K562 (cell line): Measurements from ENCODE around the gene GLYATL1B. TPM values are rescaled to one million over a fixed set of nuclear protein-coding genes. Genes with fewer than 3 reads are reported as not detected.

Source experiments
- ARHGAP35 ChIP-seq: fragments of 450-650 bp; IDR thresholded peaks from 2 replicates; pipeline ENCODE4 v1.6.1; 2018; ENCODE audit not compliant: partially characterized antibody
- BRD4 ChIP-seq: fragments of 200-600 bp; sonication (generic); IDR thresholded peaks from 2 replicates; pipeline ENCODE4 v1.6.1; 2017; ENCODE audit warnings: inconsistent platforms
- BRF1 ChIP-seq: IDR thresholded peaks from 3 replicates; pipeline ENCODE4 v1.6.1; 2011; ENCODE audit warnings: borderline replicate concordance, mild to moderate bottlenecking; ENCODE audit not compliant: insufficient read length; ENCODE audit errors: extremely low read depth
- CC2D1A ChIP-seq: fragments of 450-650 bp; IDR thresholded peaks from 2 replicates; pipeline ENCODE4 v1.6.1; 2017; ENCODE audit warnings: mild to moderate bottlenecking
- CEBPB ChIP-seq: fragments of 450-650 bp; IDR thresholded peaks from 2 replicates; pipeline ENCODE4 v1.6.1; 2016; ENCODE audit warnings: missing genetic modification characterization, missing compliant biosample characterization
- DDX20 ChIP-seq: fragments of 450-650 bp; IDR thresholded peaks from 2 replicates; pipeline ENCODE4 v1.6.1; 2016; ENCODE audit warnings: missing genetic modification characterization, low read depth, mild to moderate bottlenecking, missing compliant biosample characterization, moderate library complexity
- ESRRB ChIP-seq: fragments of 250-450 bp; sonication (Bioruptor Pico); IDR thresholded peaks from 2 replicates; pipeline ENCODE4 v1.5.0; 2020; ENCODE audit warnings: mild to moderate bottlenecking, moderate library complexity, borderline replicate concordance
- FOXK2 ChIP-seq, 2 experiments: fragments of 450-650 bp; IDR thresholded peaks in 1 of 2; conservative IDR thresholded peaks in 1 of 2; 2 replicates each; pipeline ENCODE4 v1.6.1; 2016; ENCODE audit warnings: low read depth in 2 of 2, mild to moderate bottlenecking in 1 of 2
- FUS ChIP-seq: fragments of 200-400 bp; formaldehyde crosslinking; optimal IDR thresholded peaks from 2 replicates; pipeline ENCODE3; 2017; ENCODE audit warnings: low read depth, low read length
- GATAD2B ChIP-seq: fragments of 450-650 bp; IDR thresholded peaks from 2 replicates; pipeline ENCODE4 v1.6.1; 2017; ENCODE audit warnings: mild to moderate bottlenecking, borderline replicate concordance
- HDAC8 ChIP-seq: fragments of 450-650 bp; IDR thresholded peaks from 2 replicates; pipeline ENCODE4 v1.6.1; 2016; ENCODE audit warnings: mild to moderate bottlenecking, missing genetic modification characterization, moderate library complexity, missing compliant biosample characterization
- HNRNPUL1 ChIP-seq: fragments of 200-400 bp; formaldehyde crosslinking; IDR thresholded peaks from 2 replicates; pipeline ENCODE4 v1.6.1; 2017; ENCODE audit warnings: low read length
- IRF2 ChIP-seq: sonication (generic); formaldehyde crosslinking; IDR thresholded peaks from 2 replicates; pipeline ENCODE4 v1.8.1; 2022; ENCODE audit warnings: mild to moderate bottlenecking, missing genetic modification reagents
- NFATC3 ChIP-seq: fragments of 450-650 bp; IDR thresholded peaks from 2 replicates; pipeline ENCODE4 v1.6.1; 2017; ENCODE audit warnings: mild to moderate bottlenecking
- NR2C1 ChIP-seq, 2 experiments: fragments of 450-650 bp; IDR thresholded peaks; 2 replicates each; pipeline ENCODE4 v1.6.1; 2017; ENCODE audit warnings: mild to moderate bottlenecking in 2 of 2, antibody characterized with exemption in 1 of 2, inconsistent platforms in 1 of 2, missing compliant biosample characterization in 1 of 2, missing genetic modification characterization in 1 of 2
- NR4A1 ChIP-seq, 2 experiments: fragments of 250-450 bp in 1 of 2; fragments of 450-650 bp in 1 of 2; sonication (Bioruptor Pico) in 1 of 2; IDR thresholded peaks; 2 replicates each; pipeline versions ENCODE4 v1.4.0 to v1.6.1; 2016 to 2020; ENCODE audit warnings: mild to moderate bottlenecking in 2 of 2, missing compliant biosample characterization in 1 of 2, missing genetic modification characterization in 1 of 2, moderate library complexity in 1 of 2
- POLR2H ChIP-seq: IDR thresholded peaks from 2 replicates; pipeline ENCODE4 v1.6.1; 2016; ENCODE audit warnings: missing genetic modification characterization, low read depth, mild to moderate bottlenecking, control low read depth, missing compliant biosample characterization, moderate library complexity
- RBM39 ChIP-seq: fragments of 200-400 bp; formaldehyde crosslinking; optimal IDR thresholded peaks from 2 replicates; pipeline ENCODE3; 2018; ENCODE audit warnings: low read depth, low read length
- SMAD4 ChIP-seq: fragments of 250-450 bp; sonication (Bioruptor Pico); conservative IDR thresholded peaks from 2 replicates; pipeline ENCODE4 v1.8.0; 2021; ENCODE audit warnings: inconsistent platforms, mild to moderate bottlenecking, moderate library complexity
- SREBF2 ChIP-seq: sonication (generic); formaldehyde crosslinking; IDR thresholded peaks from 2 replicates; pipeline ENCODE4 v1.4.0; 2020; ENCODE audit warnings: mild to moderate bottlenecking, missing genetic modification reagents
- ZC3H4 ChIP-seq: sonication (generic); formaldehyde crosslinking; IDR thresholded peaks from 2 replicates; pipeline ENCODE4 v1.9.0; 2021; ENCODE audit warnings: missing genetic modification reagents, borderline replicate concordance
- ZNF121 ChIP-seq: sonication (generic); formaldehyde crosslinking; conservative IDR thresholded peaks from 2 replicates; pipeline ENCODE4 v1.8.0; 2022; ENCODE audit warnings: missing genetic modification reagents
- ZNF197 ChIP-seq: fragments of 200-800 bp; sonication (Bioruptor generic); IDR thresholded peaks from 2 replicates; pipeline ENCODE4 v1.6.1; 2016; ENCODE audit warnings: low read depth, missing genetic modification characterization, missing compliant biosample characterization
- ZNF551 ChIP-seq: fragments of 250-450 bp; sonication (Bioruptor Pico); IDR thresholded peaks from 2 replicates; pipeline ENCODE4 v1.5.0; 2021; ENCODE audit warnings: mild to moderate bottlenecking, moderate library complexity
- ZNF77 ChIP-seq: fragments of 250-450 bp; sonication (Bioruptor Pico); IDR thresholded peaks from 2 replicates; pipeline ENCODE4 v1.5.0; 2020
- polyA plus RNA-seq, 8 experiments: library from polyadenylated mRNA; depleted of rRNA in 4 of 8; stranded (reverse) in 5 of 8; unstranded in 3 of 8; fragments of >200 nt; fragmentation: Nextera tagmentation in 2 of 8; fragmentation: Illumina TruSeq in 1 of 8; extraction: Ambion mirVana in 2 of 8; extraction: Trizol in 1 of 8; gene quantifications; 2 replicates each; pipeline versions ENCODE4 v1.2.1 to v1.2.3, GENCODE V29; 2011 to 2014; ENCODE audit warnings: inconsistent platforms in 1 of 8, missing spikeins in 1 of 8
- total RNA-seq, 7 experiments: library from RNA; depleted of rRNA in 6 of 7; stranded (reverse); fragments of >200 nt in 6 of 7; fragmentation: Illumina TruSeq in 2 of 7; extraction: Trizol in 2 of 7; gene quantifications; 2 replicates each; pipeline versions ENCODE4 v1.2.1 to v1.2.3, GENCODE V29; 2011 to 2021; ENCODE audit warnings: low replicate concordance in 1 of 7
- TF ChIP-seq, protein P1 (sequence below), 3 experiments: fragments of 200-800 bp in 1 of 3; sonication (Bioruptor generic) in 1 of 3; sonication (generic) in 1 of 3; formaldehyde crosslinking in 1 of 3; IDR thresholded peaks; 2 replicates each; pipeline versions ENCODE4 v1.6.1 to v1.8.0; 2016 to 2022; ENCODE audit warnings: mild to moderate bottlenecking in 2 of 3, missing compliant biosample characterization in 2 of 3, missing genetic modification characterization in 2 of 3, missing genetic modification reagents in 1 of 3
- TF ChIP-seq, protein P2 (sequence below): fragments of 450-650 bp; formaldehyde crosslinking; IDR thresholded peaks from 2 replicates; pipeline ENCODE4 v1.4.0; 2020; ENCODE audit warnings: mild to moderate bottlenecking

Gene GLYATL1B
- total and polyA plus RNA-seq, 9 of the 15 experiments (the other 6 are each of a cell fraction or from before 2014, with no cell fraction given), result not detected

DNA sequence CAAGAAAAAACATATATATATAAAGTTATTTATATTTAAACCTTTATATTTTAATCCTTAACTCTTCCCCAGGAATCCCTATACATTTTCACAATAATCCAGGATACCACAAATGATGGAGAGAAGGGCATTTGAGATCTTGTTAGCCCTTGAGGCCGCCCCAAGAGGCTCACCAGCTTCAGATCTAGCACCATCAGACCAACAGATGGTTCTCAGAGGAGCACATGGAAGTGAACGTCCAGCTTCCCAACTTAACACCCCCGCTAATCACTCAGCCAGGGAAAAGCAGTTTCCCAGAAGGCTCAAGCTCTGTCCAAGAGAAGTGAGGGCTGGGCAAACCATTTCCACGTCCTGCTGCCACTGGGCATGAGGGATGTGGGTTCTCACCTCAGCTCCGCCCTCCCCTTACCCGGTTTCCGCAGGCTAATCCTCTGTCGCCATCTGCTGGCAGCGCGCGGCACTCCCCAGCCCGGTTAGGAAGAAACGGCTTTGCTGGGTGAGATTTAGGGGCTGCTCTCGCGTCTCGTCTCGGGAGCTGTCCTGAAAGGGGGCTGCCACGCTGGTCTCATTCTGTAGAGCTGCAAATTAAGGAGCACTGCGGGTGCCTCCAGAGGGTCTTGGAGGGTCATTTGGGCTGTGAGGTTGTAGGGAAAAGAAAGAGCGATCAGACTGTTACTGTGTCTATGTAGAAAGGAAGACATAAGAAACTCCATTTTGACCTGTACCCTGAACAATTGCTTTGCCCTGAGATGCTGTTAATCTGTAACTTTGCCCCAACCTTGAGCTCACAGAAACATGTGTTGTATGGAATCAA, 49.7 kb downstream of the GLYATL1B start (continued):
- TF ChIP-seq ZC3H4 (CRISPR knock-in tag) (no peak), CC2D1A (peak; percentile 64; the same call in 1 of the 2 replicates), ZNF551 (no peak), BRD4 (no peak), ARHGAP35 (no peak), NFATC3 (no peak), IRF2 (no peak), POLR2H (tag) (no peak), NR2C1 (IDR thresholded peaks at IDR 0.05) (no peak), NR2C1 (tag; IDR thresholded peaks at IDR 0.05) (peak; percentile 65), ZNF77 (CRISPR knock-in tag) (no peak), BRF1 (no peak), FOXK2 (conservative IDR thresholded peaks at IDR 0.05 in 1 of 2, IDR thresholded peaks at IDR 0.05 in 1 of 2; ENCODE audit: low read depth in 2 of 2) (no peak), NR4A1 (CRISPR knock-in tag; IDR thresholded peaks at IDR 0.05) (no peak), NR4A1 (tag; IDR thresholded peaks at IDR 0.05) (peak; percentile 92; the same call in 1 of the 2 replicates), DDX20 (tag) (peak; percentile 72), SREBF2 (CRISPR knock-in tag) (no peak), HNRNPUL1 (no peak), ZNF121 (CRISPR knock-in tag) (no peak), ZNF197 (0 out of 2 replicates have a peak, but pooled peaks have one; percentile 44), GATAD2B (no peak), RBM39 (no peak), FUS (no peak), CEBPB (tag) (no peak), HDAC8 (tag) (no peak), ESRRB (CRISPR knock-in tag) (no peak), SMAD4 (0 out of 2 replicates have a peak, but pooled peaks have one; percentile 8)
- TF ChIP-seq, protein P1, sequence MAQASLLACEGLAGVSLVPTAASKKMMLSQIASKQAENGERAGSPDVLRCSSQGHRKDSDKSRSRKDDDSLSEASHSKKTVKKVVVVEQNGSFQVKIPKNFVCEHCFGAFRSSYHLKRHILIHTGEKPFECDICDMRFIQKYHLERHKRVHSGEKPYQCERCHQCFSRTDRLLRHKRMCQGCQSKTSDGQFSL (CRISPR knock-in tag; IDR thresholded peaks at IDR 0.05), result no peak
- TF ChIP-seq, protein P1 (tag; IDR thresholded peaks at IDR 0.05), result peak in 1 of 2 experiments; percentile 43; a peak in 1 of 4 replicates
- TF ChIP-seq, protein P2, sequence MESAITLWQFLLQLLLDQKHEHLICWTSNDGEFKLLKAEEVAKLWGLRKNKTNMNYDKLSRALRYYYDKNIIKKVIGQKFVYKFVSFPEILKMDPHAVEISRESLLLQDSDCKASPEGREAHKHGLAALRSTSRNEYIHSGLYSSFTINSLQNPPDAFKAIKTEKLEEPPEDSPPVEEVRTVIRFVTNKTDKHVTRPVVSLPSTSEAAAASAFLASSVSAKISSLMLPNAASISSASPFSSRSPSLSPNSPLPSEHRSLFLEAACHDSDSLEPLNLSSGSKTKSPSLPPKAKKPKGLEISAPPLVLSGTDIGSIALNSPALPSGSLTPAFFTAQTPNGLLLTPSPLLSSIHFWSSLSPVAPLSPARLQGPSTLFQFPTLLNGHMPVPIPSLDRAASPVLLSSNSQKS (CRISPR knock-in tag), result no peak
